ENCODE results near the gene MTHFD2L.

Gene MTHFD2L

DNA sequence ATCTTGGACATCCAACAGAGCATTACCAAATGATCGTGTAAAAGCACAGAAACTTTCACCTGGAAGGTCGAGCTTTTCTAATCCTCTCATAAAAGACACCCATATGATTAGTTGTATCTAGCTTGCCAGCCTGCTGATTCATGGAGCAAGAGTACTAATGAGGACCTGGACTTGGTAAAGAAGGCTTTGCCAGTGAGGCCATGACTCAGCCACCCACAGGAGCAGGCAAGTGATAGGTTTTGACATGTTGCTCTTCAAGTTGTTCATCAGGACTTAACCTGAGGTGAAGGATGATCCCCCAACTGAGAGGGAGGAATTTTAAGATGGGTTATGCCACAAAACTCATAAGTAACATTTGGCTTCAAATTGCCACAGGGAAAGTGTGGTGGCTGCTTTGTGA lies 125.7 kb downstream of the MTHFD2L start:
- no peak overlapping the region for H3K4me3 ChIP-seq (ENCODE audit: low read depth, low read length)
- TF ChIP-seq, protein P1, sequence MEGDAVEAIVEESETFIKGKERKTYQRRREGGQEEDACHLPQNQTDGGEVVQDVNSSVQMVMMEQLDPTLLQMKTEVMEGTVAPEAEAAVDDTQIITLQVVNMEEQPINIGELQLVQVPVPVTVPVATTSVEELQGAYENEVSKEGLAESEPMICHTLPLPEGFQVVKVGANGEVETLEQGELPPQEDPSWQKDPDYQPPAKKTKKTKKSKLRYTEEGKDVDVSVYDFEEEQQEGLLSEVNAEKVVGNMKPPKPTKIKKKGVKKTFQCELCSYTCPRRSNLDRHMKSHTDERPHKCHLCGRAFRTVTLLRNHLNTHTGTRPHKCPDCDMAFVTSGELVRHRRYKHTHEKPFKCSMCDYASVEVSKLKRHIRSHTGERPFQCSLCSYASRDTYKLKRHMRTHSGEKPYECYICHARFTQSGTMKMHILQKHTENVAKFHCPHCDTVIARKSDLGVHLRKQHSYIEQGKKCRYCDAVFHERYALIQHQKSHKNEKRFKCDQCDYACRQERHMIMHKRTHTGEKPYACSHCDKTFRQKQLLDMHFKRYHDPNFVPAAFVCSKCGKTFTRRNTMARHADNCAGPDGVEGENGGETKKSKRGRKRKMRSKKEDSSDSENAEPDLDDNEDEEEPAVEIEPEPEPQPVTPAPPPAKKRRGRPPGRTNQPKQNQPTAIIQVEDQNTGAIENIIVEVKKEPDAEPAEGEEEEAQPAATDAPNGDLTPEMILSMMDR (IDR thresholded peaks at IDR 0.05; ENCODE audit: low read depth, low read length, missing control alignments): no peak
- no peak for DNase-seq (ENCODE audit: low read depth)

GRCh38 chr4:74284053-74284452 lies 126.1 kb downstream of the MTHFD2L start:
- no peak overlapping the region for H3K4me3 ChIP-seq (ENCODE audit: low read depth, low read length)
- DNase-seq (ENCODE audit: low read depth): no peak
- TF ChIP-seq, protein P1 (IDR thresholded peaks at IDR 0.05; ENCODE audit: low read depth, low read length, missing control alignments): no peak

DNA sequence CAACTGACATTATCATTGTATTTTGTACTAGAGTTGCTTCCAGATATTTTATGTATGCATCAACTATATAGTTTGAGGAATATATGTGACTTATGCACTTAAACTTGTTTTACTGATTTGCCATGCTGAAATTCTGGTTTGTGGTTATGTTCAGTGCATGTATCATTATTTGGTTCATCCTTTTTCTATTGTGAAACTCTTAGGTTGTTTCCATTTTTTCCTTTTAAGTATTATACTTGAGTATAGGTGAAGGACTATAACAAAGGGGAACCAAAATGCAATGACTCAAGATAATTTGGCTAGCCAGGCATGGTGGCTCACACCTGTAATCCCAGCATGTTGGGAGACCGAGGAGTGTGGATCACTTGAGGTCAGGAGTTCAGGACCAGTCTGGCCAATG lies 129.2 kb downstream of the MTHFD2L start:
- TF ChIP-seq, protein P1 (IDR thresholded peaks at IDR 0.05; ENCODE audit: low read depth, low read length, missing control alignments): no peak
- H3K4me3 ChIP-seq (ENCODE audit: low read depth, low read length): no peak overlapping the region
- DNase-seq (ENCODE audit: low read depth): no peak

GRCh38 chr4:74287791-74288190 lies 129.9 kb downstream of the MTHFD2L start:
- no peak for DNase-seq (ENCODE audit: low read depth)
- H3K4me3 ChIP-seq (ENCODE audit: low read depth, low read length): no peak overlapping the region
- TF ChIP-seq, protein P1 (IDR thresholded peaks at IDR 0.05; ENCODE audit: low read depth, low read length, missing control alignments): no peak

DNA sequence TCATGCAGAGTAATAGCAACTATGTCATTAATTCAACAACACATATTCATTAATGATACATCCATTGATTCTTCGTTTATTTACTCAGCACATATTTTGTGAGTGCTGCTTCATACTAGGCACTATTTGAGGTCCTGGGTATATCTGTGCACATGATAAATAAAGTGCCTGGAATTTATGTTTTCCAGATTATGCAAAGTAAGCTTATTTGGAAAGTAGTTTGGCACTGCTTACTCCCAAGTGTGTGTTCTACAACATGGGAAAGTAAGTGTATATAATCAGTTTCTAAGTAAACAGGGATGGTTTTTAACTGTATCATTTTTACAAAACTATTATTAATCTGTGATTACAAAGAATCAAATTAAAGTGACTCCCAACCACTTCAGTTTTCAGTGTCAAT lies 133.6 kb downstream of the MTHFD2L start:
- no peak overlapping the region for H3K4me3 ChIP-seq (ENCODE audit: low read depth, low read length)
- TF ChIP-seq, protein P1 (IDR thresholded peaks at IDR 0.05; ENCODE audit: low read depth, low read length, missing control alignments): no peak
- no peak for DNase-seq (ENCODE audit: low read depth)

DNA sequence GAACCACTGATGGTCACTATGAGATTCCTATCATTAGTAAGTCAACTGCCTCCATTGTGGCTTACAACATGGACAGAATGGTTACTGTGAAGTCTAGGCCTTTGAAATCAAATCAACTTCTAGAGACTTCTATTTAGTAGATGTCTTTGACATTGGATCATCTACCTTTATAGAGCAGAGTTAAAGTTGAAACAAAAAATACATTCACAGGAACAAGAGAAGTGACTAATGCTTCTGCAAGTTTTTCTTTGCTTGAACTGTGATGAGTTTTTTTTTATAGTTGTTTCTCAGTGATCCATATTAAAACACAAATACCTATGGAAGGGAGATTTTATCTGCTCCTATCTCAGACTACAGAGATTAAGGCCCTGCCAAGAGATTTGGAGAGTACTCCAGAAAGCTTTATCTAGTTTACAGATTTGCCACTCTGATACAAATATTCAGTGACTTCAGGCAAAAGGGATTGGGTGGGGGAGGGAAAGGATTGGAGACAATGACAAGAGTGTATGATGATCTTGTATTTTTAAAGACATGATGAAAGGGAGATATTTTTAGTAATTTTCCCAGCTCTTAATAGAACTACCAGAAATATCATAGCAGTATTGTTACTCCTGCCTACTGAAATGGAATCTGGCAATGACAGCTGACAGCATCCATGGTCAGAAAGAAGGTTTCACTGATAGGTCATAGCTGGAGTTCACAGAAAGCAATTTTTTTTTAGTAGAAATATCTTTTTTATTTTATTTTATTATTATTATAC lies 134.4 kb downstream of the MTHFD2L start:
- H3K4me3 ChIP-seq (ENCODE audit: low read depth, low read length): no peak overlapping the region
- no peak for DNase-seq (ENCODE audit: low read depth)
- TF ChIP-seq, protein P1 (IDR thresholded peaks at IDR 0.05; ENCODE audit: low read depth, low read length, missing control alignments): no peak

DNA sequence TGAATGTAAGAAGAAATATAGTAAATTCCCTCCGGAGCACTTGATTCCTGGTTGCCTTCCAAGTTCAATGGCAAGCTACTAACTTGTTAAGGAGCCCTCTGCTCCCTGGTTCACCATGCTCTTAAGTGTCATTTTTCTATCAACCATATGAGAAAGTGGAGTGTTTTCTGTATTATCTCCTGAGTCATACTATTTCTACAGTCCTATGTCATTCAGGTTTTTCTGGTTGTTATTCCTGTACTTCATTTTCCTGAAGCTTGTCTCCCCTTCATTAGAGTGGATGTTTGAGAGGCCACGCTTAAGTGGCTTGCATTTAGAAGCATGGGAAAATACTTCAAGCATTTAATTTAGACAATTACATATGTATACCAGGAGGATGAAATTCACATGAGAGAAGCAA lies 135.6 kb downstream of the MTHFD2L start:
- no peak for DNase-seq (ENCODE audit: low read depth)
- TF ChIP-seq, protein P1 (IDR thresholded peaks at IDR 0.05; ENCODE audit: low read depth, low read length, missing control alignments): no peak
- no peak overlapping the region for H3K4me3 ChIP-seq (ENCODE audit: low read depth, low read length)

Data from GM12864 (cell line).